Stimulated activated CD8-positive, alpha-beta memory T cell treated with anti-CD3 and anti-CD28 coated beads, Interleukin-7, amount 100 ng/mL, for 4 hours (primary cell): ENCODE data around the gene PRKCQ.
"Not testable (repeated sequence)": the region's sequence is repeated elsewhere in the genome, so short reads cannot be mapped to it uniquely, and the experiment has no call there.

Experiments
- DNase-seq, 2 donors: peaks; one replicate each; pipeline ENCODE4 v3.0.0-alpha.2; 2020; ENCODE audit warnings: low read depth in 2 of 2

Gene PRKCQ

DNA sequence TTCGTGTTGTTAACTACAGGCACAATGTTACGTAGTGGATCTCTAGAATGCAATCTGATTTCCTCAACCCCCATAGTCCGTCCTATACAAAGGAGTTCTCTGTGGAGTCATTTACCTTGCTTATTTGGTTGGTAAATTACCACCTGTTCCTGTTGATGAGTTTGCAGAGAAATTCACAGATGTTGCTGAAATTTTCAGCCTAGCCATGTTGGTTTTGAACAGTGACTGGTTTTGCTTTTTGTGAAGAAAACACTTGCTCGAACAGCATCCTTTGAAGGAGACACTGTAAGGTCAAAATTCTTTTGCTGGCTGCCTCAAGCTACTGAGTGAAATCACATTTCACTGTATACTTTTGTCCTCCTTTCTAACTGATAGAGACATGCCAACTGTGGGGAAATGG lies 15.4 kb upstream of the PRKCQ start:
- no peak for DNase-seq

GRCh38 chr10:6593241-6593671 lies 13.2 kb upstream of the PRKCQ start:
- no peak for DNase-seq

GRCh38 chr10:6592080-6592479 lies 12.0 kb upstream of the PRKCQ start:
- DNase-seq, result no peak

GRCh38 chr10:6591668-6592067 lies 11.6 kb upstream of the PRKCQ start:
- DNase-seq, result no peak

DNA sequence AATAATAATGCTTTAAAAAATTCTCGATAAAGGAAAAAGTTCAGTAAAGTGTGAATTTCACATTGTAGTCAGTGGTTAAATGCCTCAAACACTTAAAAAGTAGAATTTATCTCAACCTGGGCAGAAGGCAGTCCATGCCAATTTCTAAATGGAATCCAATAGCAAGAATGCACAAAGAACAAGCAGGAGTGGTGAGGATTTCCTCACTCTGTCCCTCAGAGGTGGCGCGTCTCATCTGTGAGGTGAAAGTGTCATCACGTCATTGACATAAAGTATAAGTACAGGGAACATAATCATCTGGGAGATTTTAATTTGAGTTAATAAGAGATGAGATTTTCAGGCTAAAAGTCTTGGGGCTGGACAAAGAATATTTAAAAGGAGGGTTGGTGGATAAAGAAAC lies 10.0 kb upstream of the PRKCQ start:
- DNase-seq, result no peak

DNA sequence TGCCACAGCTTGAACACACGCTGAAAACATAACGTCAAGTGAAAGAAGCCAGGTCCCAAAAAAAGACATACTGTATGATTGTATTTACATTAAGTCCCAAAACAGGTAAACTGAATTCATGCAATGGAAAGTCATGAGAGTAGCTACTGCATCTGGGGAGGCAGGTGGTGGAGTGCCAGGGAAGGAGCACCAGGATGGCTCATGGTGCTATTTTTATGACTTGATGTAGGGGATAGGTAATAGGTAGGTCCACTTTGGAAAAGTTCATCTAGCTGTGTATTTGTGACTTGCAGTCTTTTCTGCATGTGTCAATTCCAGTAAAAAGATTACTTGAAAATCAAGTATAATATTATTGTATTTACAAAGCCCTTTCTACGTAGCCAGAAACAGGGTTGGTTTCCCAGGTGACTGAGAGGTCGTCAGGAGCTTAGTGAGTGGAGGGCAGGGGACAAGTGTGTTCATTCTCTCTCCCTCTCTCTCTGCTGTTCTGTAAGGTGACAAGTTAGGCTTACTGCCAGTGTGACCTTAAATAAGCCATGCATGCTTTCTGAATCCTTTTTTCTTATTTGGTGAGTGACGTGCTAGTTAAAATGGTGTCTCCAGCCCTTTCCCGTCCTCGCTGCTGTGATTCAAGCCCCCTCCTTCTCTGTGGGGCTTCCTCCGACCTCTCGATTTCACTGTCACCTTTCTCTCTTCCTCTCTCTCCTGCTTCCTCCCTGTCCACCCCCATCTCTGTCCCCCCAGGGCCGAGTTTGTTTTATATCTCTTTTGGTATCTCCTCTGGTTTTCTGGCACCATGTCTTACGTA lies 9.4 kb upstream of the PRKCQ start:
- no peak for DNase-seq

DNA sequence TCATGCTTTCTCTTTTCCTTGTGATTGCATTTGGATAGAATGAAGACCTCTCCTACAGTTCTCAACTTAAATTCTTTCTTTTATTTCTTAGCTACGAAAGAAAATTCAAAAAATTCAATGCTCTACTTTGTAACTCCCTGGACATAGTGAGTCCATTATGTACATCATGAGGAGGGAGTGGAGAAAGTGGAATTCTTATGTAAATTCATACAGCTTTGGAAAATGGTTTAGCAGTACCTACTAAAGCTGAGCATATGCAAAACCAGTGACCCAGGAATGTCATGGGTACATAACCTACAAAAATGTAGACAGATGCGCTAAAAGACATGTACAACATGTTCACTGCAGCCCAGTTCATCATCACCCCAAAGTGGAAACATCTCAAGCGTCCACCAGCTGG lies 8.8 kb upstream of the PRKCQ start:
- DNase-seq, result no peak

DNA sequence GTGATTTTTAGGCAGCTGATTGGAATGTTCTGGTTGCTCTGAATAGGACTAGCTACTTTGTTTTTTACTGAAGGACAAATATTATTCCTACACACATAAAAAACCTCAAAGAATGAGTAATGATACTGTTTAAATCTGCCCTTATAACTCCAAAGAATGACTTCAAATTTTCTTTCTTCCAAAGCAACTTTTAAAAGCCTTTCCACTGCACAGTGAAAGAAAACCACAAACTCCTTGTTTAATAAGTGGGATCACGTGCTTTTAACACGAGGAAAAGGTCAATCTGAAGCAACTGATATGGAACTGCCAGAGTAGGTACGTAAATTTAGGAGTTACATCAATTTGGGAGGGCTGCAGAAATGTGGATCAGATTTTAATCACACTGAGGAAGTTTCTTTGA lies 8.0 kb upstream of the PRKCQ start:
- DNase-seq, result no peak

- no peak for DNase-seq
Observed at GRCh38 chr10:6586501-6586900, 6.4 kb upstream of the PRKCQ start.

DNA sequence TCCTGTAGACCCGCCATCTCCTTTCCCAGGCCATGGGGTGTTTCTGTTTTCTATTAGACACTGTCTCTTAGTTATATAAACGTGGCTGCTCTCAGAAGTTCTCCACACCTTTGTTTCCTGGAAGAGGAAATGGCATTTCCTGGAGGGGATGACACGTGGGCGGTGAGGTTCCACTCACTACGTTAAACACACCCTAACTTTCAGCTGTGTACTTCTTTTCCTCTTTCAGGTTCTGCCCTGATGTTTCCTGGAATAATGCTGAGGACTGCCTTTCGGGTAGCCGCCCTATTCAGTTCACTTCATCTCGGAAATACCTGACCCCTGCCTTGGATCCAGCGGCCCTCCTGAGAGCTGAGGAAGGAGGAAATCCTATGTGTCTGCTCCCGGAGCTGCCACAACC lies 3.4 kb upstream of the PRKCQ start:
- peak; percentile 82 to 93 for DNase-seq

DNA sequence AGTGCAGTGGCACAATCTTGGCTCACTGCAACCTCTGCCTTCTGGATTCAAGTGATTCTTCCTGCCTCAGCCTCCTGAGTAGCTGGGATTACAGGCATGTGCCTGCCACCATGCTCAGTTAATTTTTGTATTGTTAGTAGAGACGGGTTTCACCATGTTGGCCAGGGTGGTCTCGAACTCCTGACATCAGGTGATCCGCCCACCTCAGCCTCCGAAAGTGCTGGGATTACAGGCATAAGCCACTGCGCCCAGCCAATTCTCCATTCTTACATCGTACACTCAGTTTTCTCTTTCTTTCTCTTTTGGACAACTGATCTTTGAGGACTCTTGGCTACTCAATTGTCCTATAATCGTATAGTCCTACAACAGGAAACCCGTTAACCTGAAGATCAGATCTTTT lies 2.8 kb upstream of the PRKCQ start:
- DNase-seq, result not testable (repeated sequence)

GRCh38 chr10:6582298-6582697 lies 2.2 kb upstream of the PRKCQ start:
- no peak for DNase-seq

- no peak for DNase-seq
Observed at GRCh38 chr10:6581778-6582228, 1.7 kb upstream of the PRKCQ start.

- DNase-seq, result not testable (repeated sequence)
Observed at GRCh38 chr10:6581223-6581622, 1.1 kb upstream of the PRKCQ start.

DNA sequence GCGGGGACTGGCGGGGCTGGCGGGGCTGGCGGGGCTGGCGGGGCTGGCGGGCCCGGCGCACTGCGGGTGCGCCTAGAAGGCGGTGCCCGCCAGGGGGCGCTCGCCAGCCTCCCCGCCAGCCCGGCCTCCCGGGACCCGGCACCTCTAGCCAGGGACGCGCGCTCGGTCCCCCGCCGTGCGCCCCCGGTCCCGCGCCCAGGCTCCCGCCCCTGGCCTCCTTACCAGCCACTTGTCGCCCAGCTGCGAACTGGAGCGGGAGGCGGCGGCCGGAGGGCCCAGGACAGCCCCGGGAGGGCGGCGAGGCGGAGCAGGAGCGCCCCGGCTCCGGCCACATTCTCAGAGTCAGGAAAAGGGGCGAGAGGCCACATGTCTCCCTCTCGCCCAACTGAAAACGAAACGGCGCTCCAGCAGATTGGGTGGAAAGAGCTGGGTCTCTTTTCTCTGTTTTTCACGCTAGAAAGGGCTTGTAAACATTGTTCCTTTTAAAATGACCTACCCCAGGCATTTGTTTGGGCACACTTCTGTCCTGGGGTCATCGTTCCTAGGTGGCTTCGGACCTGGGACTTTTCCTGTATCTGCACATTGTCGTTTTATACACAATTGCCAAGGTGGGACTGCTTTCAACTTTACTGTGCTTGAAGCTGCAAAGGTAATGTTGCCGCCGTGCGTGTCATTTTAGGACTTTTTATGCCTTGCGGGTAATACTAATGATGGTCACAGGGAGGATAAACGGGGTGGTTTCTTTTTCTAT lies 378 bp upstream of the PRKCQ start:
- peak; percentile 54 to 82 for DNase-seq

- DNase-seq, result no peak
Observed at GRCh38 chr10:6579183-6579903, 733 bp downstream of the PRKCQ start.

- no peak for DNase-seq
Observed at GRCh38 chr10:6578795-6579182, 1.3 kb downstream of the PRKCQ start.

DNA sequence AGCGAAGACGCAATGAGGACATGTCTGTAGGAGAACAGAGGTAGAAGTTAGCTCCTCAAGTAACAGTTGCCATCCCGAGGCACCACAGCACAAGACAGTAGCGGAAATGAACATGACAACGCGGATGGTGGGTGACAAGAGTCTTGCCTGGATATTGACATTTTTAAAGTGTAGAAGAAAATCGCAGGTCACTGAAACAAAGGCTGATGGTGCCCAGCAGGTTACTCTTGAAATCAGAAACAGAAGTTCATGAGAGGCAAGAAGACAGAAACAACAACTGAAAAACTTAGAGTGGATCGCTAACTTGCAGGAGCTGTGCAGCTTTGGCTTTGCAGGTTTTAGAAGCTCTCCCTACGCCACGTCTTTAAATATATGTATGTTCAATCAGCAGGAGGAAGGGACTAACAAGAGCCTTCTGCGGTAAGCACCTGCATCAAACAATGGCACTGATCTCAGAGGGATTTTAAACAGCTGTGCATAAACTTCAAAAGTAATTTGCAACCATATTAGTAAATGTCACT lies 1.8 kb downstream of the PRKCQ start:
- DNase-seq, result no peak

DNA sequence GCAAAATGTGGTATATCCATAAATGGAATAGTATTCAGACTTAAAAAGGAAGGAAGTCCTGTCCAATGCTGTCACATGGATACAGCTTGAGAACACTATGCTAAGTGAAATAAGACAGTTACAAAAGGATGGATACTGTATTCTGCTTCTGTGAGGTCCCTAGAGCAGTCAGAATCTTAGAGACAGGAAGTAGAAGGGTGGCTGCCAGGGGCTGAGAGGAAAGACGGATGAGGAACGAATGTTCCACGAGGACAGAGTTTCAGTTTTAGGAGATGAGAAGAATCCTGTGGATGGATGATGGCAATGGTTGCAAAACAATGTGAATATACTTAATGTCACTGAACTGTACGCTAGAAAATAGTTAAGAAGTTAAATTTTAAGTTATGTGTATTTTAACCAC lies 3.8 kb downstream of the PRKCQ start:
- DNase-seq, result no peak

DNA sequence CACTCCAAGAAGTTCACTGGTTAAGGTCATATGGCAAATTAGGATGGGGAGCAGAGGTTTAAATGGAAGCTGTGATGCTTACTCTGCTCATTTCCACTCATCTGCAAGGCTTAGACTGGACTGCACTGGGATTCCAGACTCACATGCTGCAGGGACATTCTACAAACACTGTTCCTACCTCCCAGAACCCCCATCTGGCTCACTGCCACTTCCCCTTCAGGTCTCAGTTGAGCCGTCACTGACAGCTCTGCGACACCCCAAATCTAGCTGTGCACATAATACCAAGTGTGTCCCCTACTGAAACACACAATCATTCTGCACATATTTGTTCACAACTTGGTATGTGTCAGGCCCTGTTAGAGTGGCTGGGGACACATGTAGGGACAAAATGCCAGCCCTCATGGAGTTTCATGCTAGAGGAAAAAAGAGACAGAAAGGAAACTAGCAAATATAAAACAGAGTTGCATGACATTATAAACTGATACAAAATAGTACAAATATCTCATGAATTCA lies 5.4 kb downstream of the PRKCQ start:
- no peak for DNase-seq

- DNase-seq, result no peak
Observed at GRCh38 chr10:6570893-6571292, 9.2 kb downstream of the PRKCQ start.

GRCh38 chr10:6569259-6569658 lies 10.8 kb downstream of the PRKCQ start:
- no peak for DNase-seq
